Fibroblast of lung (primary cell): ENCODE measurements around the gene PRG3.

Experiments used
- EZH2 ChIP-seq: IDR thresholded peaks from 2 replicates; pipeline ENCODE4 v1.5.1; 2012; ENCODE audit warnings: low read length, control low read depth, mild to moderate bottlenecking; ENCODE audit errors: missing control alignments
- TF ChIP-seq, protein P1 (sequence below), 2 donors: IDR thresholded peaks in 1 of 2; conservative IDR thresholded peaks in 1 of 2; 1 replicate in 1 of 2; 2 replicates in 1 of 2; pipeline ENCODE4 v1.5.1; 2011 to 2012; ENCODE audit warnings: low read length in 2 of 2, control low read depth in 1 of 2, inconsistent platforms in 1 of 2, low read depth in 1 of 2, mild to moderate bottlenecking in 1 of 2

DNA sequence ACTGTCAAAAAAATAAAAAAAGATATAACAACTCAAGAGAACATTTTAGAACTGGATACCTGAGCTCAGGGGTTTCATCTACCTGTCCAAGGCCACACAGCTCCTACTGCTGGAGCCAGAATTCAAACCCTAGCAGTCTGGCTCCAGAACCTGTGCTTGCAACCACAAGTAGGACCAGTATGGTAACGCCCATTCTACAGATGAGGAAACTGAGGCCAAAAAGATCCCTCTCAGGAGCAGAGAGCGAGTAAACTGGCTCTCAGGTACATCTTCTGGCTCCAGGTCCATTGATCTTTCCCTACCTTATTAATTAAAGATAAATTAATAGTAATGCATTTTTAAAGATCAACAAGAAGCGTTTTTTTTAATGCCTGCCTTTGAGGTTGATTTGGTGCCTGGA is 23.6 kb downstream of the PRG3 start:
- TF ChIP-seq, protein P1, sequence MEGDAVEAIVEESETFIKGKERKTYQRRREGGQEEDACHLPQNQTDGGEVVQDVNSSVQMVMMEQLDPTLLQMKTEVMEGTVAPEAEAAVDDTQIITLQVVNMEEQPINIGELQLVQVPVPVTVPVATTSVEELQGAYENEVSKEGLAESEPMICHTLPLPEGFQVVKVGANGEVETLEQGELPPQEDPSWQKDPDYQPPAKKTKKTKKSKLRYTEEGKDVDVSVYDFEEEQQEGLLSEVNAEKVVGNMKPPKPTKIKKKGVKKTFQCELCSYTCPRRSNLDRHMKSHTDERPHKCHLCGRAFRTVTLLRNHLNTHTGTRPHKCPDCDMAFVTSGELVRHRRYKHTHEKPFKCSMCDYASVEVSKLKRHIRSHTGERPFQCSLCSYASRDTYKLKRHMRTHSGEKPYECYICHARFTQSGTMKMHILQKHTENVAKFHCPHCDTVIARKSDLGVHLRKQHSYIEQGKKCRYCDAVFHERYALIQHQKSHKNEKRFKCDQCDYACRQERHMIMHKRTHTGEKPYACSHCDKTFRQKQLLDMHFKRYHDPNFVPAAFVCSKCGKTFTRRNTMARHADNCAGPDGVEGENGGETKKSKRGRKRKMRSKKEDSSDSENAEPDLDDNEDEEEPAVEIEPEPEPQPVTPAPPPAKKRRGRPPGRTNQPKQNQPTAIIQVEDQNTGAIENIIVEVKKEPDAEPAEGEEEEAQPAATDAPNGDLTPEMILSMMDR (conservative IDR thresholded peaks at IDR 0.05 in 1 of 2, IDR thresholded peaks at IDR 0.05 in 1 of 2; ENCODE audit: low read depth in 1 of 2, low read length in 2 of 2): no peak
- TF ChIP-seq EZH2: no peak
